Activated T-cell treated with anti-CD3 and anti-CD28 coated beads for 24 hours (primary cell): ENCODE data around the gene AGXT.

Source experiments
- DNase-seq: peaks from one replicate; pipeline ENCODE4 v3.0.0-alpha.2; 2020; ENCODE audit warnings: low read depth

The AGXT gene

GRCh38 chr2:240928476-240929363 is 60.1 kb downstream of the AGXT start:
- no peak for DNase-seq

DNA sequence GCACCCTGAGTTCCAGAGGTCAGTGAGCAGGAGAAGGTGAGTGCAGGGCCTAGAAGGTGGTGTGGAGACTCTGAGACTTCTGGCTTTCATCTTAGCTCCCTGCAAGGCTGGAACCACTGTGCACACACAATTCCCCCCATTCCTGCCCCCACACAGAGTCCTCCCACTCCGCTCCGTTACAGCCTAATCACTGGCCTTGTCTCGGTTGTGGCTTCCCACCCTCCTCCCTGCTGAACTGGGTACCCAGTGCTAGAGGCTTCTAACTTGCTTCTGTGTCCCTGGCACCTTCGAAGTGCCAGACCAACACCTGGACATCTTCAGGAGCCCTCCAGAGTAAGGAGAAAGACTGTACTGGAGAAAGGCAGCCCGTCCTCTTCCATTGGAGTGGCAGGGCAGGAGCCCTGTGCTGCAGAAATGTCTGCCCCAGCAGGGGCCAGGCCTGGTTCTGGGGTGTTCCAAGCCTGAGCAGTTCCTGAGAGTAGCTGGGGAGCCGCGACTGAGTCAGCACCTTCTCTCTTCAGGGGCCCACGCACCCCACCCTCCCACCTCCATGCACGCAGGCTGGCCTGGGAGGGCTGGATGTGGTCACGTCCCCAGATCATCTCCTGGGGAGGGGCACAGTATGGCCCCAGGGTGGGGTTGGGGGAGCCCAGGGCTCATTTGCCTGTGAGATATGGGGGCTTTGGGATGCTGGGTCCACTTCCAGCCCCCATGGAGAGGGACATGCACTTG is 60.9 kb downstream of the AGXT start:
- no peak for DNase-seq
